Lower lobe of right lung (tissue), 2 donors: ENCODE results near the gene DTX3. TPM values are rescaled to one million over a fixed set of nuclear protein-coding genes. Genes with fewer than 3 reads are reported as not detected.

Experiments
- ATAC-seq, 2 donors: fragments of 200-7000 bp; cut with Tn5 transposase; one replicate each; pipeline ENCODE4 v1.9.1; 2020 to 2022; ENCODE audit warnings: mild to moderate bottlenecking in 2 of 2, moderate library complexity in 2 of 2
- DNase-seq: peaks from one replicate; pipeline ENCODE4 v3.0.0-alpha.2; 2020
- H3K27ac ChIP-seq: fragments of 200-600 bp; one replicate; pipeline ENCODE4 v1.8.0; 2022
- H3K27me3 ChIP-seq: fragments of 200-600 bp; one replicate; pipeline ENCODE4 v1.8.0; 2022; ENCODE audit warnings: low read depth
- H3K36me3 ChIP-seq: fragments of 200-600 bp; one replicate; pipeline ENCODE4 v1.8.0; 2022; ENCODE audit warnings: mild to moderate bottlenecking
- H3K4me1 ChIP-seq: fragments of 200-600 bp; one replicate; pipeline ENCODE4 v1.8.0; 2022
- H3K4me3 ChIP-seq: fragments of 200-600 bp; one replicate; pipeline ENCODE4 v1.8.0; 2022; ENCODE audit warnings: mild to moderate bottlenecking
- H3K9me3 ChIP-seq: fragments of 200-600 bp; one replicate; pipeline ENCODE4 v1.8.0; 2022
- CTCF ChIP-seq: fragments of 200-600 bp; IDR thresholded peaks from one replicate; pipeline ENCODE4 v1.8.0; 2022; ENCODE audit warnings: antibody characterized with exemption, mild to moderate bottlenecking
- intact Hi-C: fragments of 100-400 bp; cut with DNase I; formaldehyde crosslinking; loops from one replicate; pipeline ENCODE4 v1.11.0; 2022
- total RNA-seq: library from RNA; stranded (reverse); fragmentation: NEBNext Ultra II Directional; extraction: Animal tissue kit (Norgen Biotek cat#: 25700); gene quantifications from one replicate; pipeline ENCODE4 v1.2.1, GENCODE V29; 2021
- donor health status: DM: no; HTN: yes; CAD: no; lungs with severe emphysema.

Gene DTX3
- total RNA-seq, 1 donor from 2014 or later, result 21.4 TPM

- TF ChIP-seq CTCF, result no peak
- DNase-seq (no peak), ATAC-seq (peak in 1 of 2 donors; percentile 3)
- no peaks in the 10 kb centered on the region for H3K9me3 ChIP-seq
- peak overlapping the region; percentile 52 for H3K4me3 ChIP-seq
- H3K27ac ChIP-seq, result no peak overlapping the region
- H3K36me3 ChIP-seq, result no peaks in the 10 kb centered on the region
- H3K4me1 ChIP-seq, result peaks cover 23% of the 10 kb centered on the region
- peaks cover 78% of the 10 kb centered on the region for H3K27me3 ChIP-seq
- intact Hi-C loops, result no loop called here
These were observed 15.8 kb downstream of the DTX3 start for GRCh38 chr12:57620245-57620935.

- ATAC-seq, result peak; percentile 3 to 17
- DNase-seq, result no peak
- Histone ChIP-seq H3K9me3 (no peaks in the 10 kb centered on the region), H3K27ac (no peak overlapping the region), H3K4me1 (peaks cover 23% of the 10 kb centered on the region), H3K27me3 (peaks cover 81% of the 10 kb centered on the region), H3K4me3 (peak overlapping the region; percentile 52), H3K36me3 (no peaks in the 10 kb centered on the region)
- no peak for TF ChIP-seq CTCF
- intact Hi-C loops, result no loop called here
These were observed 16.4 kb downstream of the DTX3 start for GRCh38 chr12:57620936-57621496.

GRCh38 chr12:57621497-57622292 lies 17.1 kb downstream of the DTX3 start:
- no peaks in the 10 kb centered on the region for H3K36me3 ChIP-seq
- peaks cover 23% of the 10 kb centered on the region for H3K4me1 ChIP-seq
- TF ChIP-seq CTCF, result peak; percentile 96
- intact Hi-C loops, result no loop called here
- peak overlapping the region; percentile 52 for H3K4me3 ChIP-seq
- peak; percentile 74 for DNase-seq
- H3K27ac ChIP-seq, result no peak overlapping the region
- no peaks in the 10 kb centered on the region for H3K9me3 ChIP-seq
- peaks cover 88% of the 10 kb centered on the region for H3K27me3 ChIP-seq
- ATAC-seq, result peak; percentile 77 to 83

GRCh38 chr12:57622293-57623245 lies 17.9 kb downstream of the DTX3 start:
- H3K27ac ChIP-seq, result no peak overlapping the region
- no peak overlapping the region for H3K4me3 ChIP-seq
- ATAC-seq (no peak), DNase-seq (no peak)
- H3K4me1 ChIP-seq, result peaks cover 27% of the 10 kb centered on the region
- intact Hi-C loops, result no loop called here
- H3K9me3 ChIP-seq, result no peaks in the 10 kb centered on the region
- H3K36me3 ChIP-seq, result no peaks in the 10 kb centered on the region
- no peak for TF ChIP-seq CTCF
- peaks cover 97% of the 10 kb centered on the region for H3K27me3 ChIP-seq

- ATAC-seq, result no peak
- intact Hi-C loops, result no loop called here
- H3K27ac ChIP-seq, result no peak overlapping the region
These were observed 18.8 kb downstream of the DTX3 start for GRCh38 chr12:57623385-57623784.

More at GRCh38 chr12:57623385-57623784, 18.8 kb downstream of the DTX3 start:
- peaks cover 100% of the 10 kb centered on the region for H3K27me3 ChIP-seq
- peaks cover 35% of the 10 kb centered on the region for H3K4me1 ChIP-seq
- no peak for TF ChIP-seq CTCF
- H3K4me3 ChIP-seq, result no peak overlapping the region
- DNase-seq, result no peak
- H3K36me3 ChIP-seq, result no peaks in the 10 kb centered on the region
- no peaks in the 10 kb centered on the region for H3K9me3 ChIP-seq
